ENCODE data around the gene PAFAH1B2.
"Not testable (repeated sequence)": the region's sequence is repeated elsewhere in the genome, so short reads cannot be mapped to it uniquely, and the experiment has no call there.

PAFAH1B2 gene

DNA sequence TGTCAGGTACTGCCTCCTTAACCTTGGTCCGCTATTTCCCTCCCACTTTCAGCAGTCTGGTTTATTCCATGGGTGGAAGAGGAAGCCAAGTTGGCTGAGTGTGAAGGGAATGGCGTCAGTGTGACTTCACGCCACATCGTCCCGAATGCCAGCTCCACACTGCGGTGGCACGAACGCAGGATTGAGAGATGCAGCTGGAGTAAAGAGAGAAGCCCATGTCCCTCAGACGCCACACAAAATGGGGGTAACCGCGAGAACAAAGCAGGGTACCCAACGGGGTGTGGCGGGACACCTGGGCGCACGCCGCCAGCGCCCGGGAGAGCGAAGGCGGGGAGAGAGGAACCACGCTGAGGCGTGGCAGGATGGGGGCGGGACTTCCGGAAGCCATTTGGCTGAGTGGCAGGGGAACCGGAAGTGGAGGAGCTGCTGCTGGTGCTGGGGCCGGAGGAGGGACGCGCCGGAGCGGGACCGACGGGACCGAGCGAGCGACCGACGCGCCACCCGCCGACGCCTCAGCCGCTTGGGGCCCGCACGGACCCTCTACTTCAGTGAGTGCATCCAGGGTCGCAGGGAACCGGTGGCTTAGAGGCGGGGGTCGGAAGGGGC, at the start of gene PAFAH1B2:
Gene PAFAH1B2, plus strand, starts transcription at position 417 of the 606 bp plus-strand sequence. CDS start 8,161 bp downstream, outside the sequence.
- DNase-seq, result peak; percentile 92

DNA sequence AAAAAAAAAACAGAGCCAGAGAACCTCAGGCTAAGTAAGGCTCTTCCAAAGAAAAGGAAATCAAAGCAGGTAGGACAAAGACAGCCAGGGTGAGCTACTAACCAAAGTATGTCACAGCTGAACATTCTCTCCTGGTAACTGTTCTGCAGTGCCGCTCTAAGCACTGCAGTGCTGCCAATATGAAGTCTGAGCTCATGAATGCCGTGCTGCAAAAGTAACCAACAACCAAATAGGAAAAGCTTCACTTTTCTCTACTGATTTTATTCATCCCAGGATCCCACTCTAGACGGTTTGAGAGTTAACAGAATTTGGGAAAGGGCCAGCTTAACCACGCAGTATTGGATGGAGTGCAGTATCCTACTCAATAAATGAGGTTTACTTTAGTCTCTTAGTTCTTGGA, 49.3 kb upstream of the PAFAH1B2 start:
- no peak for DNase-seq

- DNase-seq, result no peak
Measured at GRCh38 chr11:117095284-117096161, 48.6 kb upstream of the PAFAH1B2 start.

GRCh38 chr11:117096201-117096991, 47.7 kb upstream of the PAFAH1B2 start:
- DNase-seq, result no peak

- DNase-seq, result no peak
Measured at GRCh38 chr11:117097014-117097388, 47.1 kb upstream of the PAFAH1B2 start.

DNA sequence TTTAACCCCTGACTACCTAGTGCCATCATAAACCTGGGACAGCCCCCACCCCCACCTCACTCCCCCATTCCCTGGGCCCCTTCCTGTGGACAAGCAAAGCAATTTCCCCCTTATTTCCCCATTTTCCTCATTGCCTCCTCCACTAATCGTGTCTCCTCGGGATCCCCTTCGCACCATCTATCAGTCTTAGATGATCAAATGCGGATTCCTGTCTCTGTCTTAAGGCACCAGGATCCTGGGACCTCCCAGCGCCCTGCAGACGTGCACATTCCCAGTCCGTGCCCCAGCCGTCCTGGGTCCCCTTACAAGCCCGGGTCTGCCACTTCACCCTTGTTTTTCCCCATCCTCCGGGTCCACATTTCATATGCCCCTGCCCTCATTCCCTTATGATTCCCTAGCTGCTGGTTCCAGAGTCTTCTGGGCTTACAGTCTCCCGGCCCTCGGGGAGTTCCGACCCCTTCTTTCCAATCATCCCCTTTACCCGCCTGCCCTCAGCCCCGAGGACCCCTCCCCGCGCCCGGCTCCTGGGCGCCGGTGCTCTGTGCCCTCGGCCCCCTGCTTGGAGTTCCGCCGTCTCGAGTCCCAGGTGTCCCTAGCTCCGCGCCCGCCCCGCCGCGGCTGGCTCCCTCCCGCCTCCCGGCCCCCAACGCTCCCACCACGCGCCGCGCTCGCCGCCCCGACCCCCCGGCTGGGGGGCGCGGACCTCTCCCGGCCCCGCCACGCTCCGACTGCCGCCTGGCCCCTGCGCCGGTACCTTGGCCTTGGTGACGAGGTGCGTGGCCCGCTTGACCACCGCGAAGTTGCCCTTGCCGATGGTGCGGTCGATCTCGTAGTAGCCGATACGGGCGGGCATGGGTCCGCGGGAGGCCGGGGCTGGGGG, 46.5 kb upstream of the PAFAH1B2 start:
- no peak for DNase-seq

- peak; percentile 90 for DNase-seq
Measured at GRCh38 chr11:117098269-117099232, 45.5 kb upstream of the PAFAH1B2 start, which contains the start of gene SIK3. TSS of gene SIK3 (minus strand) at chr11:117098428. CDS start at chr11:117098415, 13 bp downstream.

DNA sequence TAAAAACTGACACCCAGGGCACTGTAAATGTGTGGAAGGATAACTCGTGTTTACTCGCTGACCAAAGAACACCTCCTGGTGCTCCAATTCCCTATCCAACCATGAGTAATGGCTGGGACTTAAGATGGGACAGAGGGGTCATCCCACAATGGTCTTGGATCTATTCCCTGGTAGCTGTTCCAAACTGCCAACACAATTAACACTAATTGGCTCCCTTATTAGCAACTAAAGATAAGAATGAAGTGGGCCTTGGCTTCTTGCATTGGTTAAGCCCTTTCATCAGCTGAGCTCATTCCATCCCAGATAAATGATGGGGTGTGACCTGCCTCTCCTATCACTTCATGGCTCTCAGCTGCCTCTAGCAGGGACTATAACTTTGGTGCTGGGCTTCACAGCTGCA, 44.4 kb upstream of the PAFAH1B2 start:
- DNase-seq, result no peak

- DNase-seq, result no peak
Measured at GRCh38 chr11:117100556-117100955, 43.5 kb upstream of the PAFAH1B2 start.

- DNase-seq, result no peak
Measured at GRCh38 chr11:117107701-117108590, 36.1 kb upstream of the PAFAH1B2 start.

DNA sequence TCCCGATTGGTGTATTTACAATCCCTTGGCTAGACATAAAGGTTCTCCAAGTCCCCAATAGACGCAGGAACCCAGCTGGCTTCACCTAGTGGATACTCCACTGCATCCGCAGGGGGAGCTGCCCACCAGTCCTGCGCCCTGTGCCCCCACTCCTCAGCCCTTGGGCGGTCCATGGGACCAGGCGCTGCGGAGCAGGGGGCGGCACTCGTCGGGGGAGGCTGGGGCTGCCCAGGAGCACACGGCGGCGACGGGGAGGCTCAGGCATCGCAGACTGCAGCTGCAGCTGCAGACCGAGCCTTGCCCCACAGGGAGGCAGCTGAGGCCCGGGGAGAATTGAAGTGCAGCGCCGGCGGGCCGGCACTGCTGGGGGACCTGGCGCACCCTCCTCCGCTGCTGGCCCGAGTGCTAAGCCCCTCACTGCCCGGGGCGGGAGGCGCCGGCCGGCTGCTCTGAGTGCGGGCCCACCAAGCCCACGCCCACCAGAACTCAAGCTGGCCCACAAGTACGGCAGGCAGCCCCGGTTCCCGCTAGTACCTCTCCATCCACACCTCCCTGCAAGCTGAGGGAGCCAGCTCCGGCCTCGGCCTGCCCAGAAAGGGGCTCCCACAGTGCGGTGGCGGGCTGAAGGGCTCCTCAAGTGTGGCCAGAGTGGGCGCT, 33.7 kb upstream of the PAFAH1B2 start:
- no peak for DNase-seq

- DNase-seq, result not testable (repeated sequence)
Measured at GRCh38 chr11:117112497-117112896, 31.6 kb upstream of the PAFAH1B2 start.

DNA sequence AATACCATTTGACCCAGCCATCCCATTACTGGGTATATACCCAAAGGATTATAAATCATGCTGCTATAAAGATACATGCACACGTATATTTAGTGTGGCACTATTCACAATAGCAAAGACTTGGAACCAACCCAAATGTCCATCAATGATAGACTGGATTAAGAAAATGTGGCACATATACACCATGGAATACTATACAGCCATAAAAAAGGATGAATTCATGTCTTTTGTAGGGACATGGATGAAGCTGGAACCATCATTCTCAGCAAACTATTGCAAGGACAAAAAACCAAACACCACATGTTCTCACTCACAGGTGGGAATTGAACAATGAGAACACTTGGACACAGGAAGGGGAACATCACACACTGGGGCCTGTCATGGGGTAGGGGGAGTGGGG, 31.1 kb upstream of the PAFAH1B2 start:
- not testable (repeated sequence) for DNase-seq

DNA sequence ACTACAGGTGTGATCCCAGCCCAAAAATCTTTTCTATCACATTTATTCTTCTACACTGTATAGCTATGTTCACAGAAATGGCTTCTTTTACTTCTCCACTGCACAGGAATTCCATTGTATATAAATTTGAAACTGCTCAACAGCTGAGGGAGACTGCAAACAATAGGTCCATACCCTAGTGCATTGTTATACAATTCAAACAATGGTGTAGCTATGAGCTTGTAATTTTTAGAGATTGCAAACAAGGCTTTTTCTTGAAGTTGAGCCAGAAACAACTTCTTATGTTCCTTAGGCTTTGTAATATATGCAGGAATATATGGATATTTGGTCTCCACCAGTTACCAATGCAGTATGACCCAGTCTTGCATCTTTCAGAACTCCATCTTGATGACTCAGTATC, 26.4 kb upstream of the PAFAH1B2 start:
- no peak for DNase-seq

DNA sequence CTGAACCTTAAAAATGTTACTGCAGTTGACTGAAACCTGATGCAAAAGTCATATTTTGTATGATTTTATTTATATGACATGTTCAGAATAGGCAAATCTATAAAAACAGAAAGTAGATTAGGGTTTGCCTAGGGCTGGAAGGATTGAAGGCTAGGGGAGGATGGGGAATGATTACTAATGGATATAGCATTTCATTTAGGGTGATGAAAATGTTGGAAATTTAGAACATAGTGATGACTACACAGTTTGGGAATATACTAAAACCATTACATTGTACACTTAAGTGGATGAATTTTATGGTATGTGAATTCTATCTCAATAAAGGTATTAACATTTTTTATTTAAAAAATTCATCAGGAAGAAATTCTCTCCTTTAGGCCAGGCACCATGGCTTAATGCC, 22.9 kb upstream of the PAFAH1B2 start:
- no peak for DNase-seq

GRCh38 chr11:117122556-117122955, 21.5 kb upstream of the PAFAH1B2 start:
- no peak for DNase-seq

DNA sequence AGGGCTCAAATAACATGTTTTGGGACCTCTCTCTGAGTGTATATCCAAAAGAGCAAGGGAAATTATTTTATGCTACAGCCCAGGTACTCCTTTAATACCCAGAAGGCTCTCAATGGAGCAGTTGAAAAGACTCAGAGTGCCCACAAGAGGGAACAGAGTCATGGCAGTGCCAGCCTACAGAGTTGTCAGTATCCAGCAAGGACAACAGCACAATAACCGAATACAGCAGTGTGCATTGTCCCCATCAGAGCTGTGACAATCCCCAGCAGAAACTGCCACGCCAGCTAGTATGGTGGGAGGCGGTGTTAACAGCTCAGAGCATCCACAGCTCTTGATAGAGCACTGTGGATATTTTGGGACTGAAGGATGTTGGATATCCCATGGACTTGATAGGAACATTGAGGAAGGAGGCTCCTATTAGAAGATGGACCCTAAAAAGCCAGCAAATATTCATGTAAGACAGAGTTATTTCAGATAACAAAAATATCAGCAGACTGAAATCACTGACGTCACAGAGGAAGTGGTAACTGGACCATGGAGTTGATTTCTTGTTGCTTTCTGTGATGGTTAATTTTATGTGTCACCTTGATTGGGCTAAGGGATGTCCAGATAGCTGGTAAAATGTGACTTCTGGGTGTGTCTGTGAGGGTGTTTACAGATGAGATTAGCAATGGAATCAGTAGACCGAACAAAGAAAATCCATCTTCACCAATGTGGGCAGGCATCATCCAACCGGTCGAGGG, 17.7 kb upstream of the PAFAH1B2 start:
- DNase-seq, result no peak

GRCh38 chr11:117127171-117127901, 16.8 kb upstream of the PAFAH1B2 start:
- peak; percentile 14 for DNase-seq
